Dendritic cell treated with granulocyte-macrophage colony-stimulating factor and Interleukin-4, amounts not matched to agents 40 ng/mL and 50 ng/mL, for 4 days (primary cell): ENCODE data around the gene FCN1.
A peak's percentile ranks its signal among the peaks of the same experiment; 100 is the strongest.

ENCODE experiments used
- H3K27ac Mint-ChIP-seq: one replicate; pipeline ENCODE4 v1.8.0; 2022; ENCODE audit warnings: mild to moderate bottlenecking, mixed read lengths
- H3K27me3 Mint-ChIP-seq: one replicate; pipeline ENCODE4 v1.8.0; 2022; ENCODE audit warnings: mild to moderate bottlenecking, mixed read lengths
- H3K36me3 Mint-ChIP-seq: one replicate; pipeline ENCODE4 v1.8.0; 2022; ENCODE audit warnings: low read depth, mixed read lengths
- H3K4me1 Mint-ChIP-seq: one replicate; pipeline ENCODE4 v1.8.0; 2022; ENCODE audit warnings: low read depth, mixed read lengths
- H3K4me3 Mint-ChIP-seq: one replicate; pipeline ENCODE4 v1.8.0; 2022; ENCODE audit warnings: mild to moderate bottlenecking, moderate library complexity, mixed read lengths
- H3K9me3 Mint-ChIP-seq: one replicate; pipeline ENCODE4 v1.8.0; 2022; ENCODE audit warnings: mixed read lengths
- intact Hi-C: fragments of 100-400 bp; cut with micrococcal nuclease; formaldehyde crosslinking; loops from one replicate; pipeline ENCODE4 v1.15.0; 2022

The FCN1 gene

DNA sequence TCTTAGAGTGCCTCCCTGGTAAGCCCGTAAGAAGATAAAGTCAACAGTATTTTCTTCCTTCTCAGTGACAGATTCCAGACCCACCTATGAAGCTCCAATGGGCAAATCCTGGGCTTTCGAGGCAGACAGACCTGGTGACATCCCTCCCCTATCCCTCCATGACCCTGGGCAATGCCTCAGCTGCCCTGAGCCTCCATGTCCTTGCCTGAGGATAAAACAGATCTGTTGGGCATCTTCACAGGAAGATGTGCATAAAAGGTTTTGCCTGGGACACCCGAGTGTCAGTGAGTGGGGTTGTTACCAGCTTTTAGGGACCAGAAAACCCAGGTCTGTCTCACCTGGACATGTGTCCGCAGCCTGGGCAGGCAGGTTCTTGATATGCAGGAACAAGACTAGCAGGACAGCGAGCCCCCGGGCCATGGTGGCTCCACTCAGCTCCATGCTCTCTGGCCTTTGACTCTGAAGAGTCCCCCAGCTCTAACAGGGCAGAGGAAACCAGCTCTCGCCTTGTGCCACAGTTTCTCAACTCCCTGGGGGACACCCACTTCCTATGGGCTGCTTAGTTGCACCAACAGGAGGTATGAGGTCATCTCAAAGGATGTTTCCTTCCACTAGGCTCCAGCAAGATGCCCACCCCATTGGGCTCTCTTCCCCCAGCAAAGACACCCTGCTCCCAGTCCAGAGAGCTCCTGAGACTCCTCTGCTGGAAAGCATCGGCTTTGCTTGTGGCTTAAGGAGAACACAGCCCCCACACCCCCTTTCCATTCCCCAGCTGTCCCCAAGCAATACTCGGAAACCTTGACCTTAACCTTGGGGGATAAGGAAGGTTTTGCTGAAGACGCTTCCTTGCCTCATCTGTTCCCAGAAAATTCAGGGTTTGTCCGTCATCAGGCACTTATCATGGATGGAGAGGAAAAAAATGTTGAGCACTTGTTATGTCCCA, at the start of gene FCN1:
Gene FCN1, minus strand, starts transcription at position 482 of the 943 bp plus-strand sequence. Its CDS starts 41 bp downstream, at position 441.
- Mint-ChIP-seq H3K4me3 (peak within 1 kb of the TSS; percentile 63), H3K9me3 (no peaks in the 10 kb centered on the region), H3K27ac (peak within 1 kb of the TSS; percentile 65), H3K36me3 (peaks cover 8% of the 10 kb centered on the region), H3K4me1 (peaks cover 91% of the 10 kb centered on the region), H3K27me3 (peaks cover 14% of the 10 kb centered on the region)
- intact Hi-C loops, result no loop called here

DNA sequence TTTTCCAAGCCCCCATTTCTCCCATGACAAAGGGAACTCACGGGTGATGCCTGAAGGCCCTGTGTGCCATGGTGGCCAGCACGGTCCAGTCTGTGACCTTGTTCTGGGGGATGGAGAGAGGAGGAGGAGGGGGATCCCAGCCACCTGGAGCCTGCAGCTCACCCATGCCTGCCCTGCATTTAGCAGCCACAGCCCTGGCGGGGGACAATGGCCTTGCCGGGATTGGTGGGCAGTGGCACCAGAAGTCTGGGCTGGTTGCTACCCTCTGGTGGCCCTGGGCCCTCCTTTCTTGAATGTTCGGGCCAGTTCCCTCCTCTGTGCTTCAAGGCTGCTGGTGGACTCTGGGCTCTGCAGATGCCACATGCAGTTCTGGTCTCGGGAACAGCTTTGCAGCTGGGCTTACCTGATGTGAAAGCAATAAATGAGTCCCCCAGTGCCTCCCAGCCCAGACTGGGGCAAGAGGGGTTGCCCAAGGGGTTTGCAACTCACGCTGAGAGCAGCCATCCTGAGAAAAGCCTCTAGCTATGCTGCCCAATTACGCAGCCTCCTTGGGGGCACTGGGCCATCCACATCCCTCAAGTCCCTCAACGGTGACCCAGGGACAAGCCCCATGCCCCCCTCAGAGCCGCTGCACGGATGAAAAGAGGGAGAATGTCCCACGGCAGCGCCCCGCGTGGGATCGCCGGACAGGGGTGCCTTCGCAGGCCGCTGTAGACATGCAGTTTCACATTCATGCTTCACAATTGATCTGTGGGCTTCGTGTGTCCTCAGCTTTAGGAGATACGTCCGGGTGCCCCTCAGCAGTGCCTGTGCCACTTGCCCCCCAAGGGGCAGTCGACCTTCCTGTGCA, 49.2 kb upstream of the FCN1 start:
- H3K9me3 Mint-ChIP-seq, result no peaks in the 10 kb centered on the region
- no peak overlapping the region for H3K4me3 Mint-ChIP-seq
- H3K4me1 Mint-ChIP-seq, result peaks cover 60% of the 10 kb centered on the region
- H3K27me3 Mint-ChIP-seq, result peaks cover 76% of the 10 kb centered on the region
- intact Hi-C loops, result no loop called here
- no peaks in the 10 kb centered on the region for H3K36me3 Mint-ChIP-seq
- H3K27ac Mint-ChIP-seq, result no peak overlapping the region

DNA sequence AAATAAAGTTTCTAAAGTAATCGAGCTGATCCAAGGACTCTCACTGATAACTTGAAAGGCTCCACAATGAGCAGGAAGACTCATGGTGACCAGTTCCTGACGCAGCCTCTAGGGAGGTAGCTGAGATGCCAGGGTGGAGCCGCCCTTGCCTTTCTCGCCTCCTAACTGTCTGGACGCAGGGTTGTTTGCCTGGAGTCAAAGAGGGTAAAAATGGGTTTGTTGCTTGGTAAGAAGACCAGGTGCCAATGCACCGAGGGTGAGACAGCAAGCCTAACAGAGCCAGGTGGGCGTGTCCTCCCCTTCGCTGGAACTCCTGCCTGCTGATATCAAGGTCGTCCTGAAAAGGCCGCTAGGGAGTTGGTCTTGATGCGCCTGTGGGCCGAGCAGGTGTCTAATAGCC, 48.6 kb upstream of the FCN1 start:
- no peaks in the 10 kb centered on the region for H3K36me3 Mint-ChIP-seq
- no peaks in the 10 kb centered on the region for H3K9me3 Mint-ChIP-seq
- H3K27ac Mint-ChIP-seq, result no peak overlapping the region
- intact Hi-C loops, result no loop called here
- no peak overlapping the region for H3K4me3 Mint-ChIP-seq
- peaks cover 60% of the 10 kb centered on the region for H3K4me1 Mint-ChIP-seq
- peaks cover 74% of the 10 kb centered on the region for H3K27me3 Mint-ChIP-seq

DNA sequence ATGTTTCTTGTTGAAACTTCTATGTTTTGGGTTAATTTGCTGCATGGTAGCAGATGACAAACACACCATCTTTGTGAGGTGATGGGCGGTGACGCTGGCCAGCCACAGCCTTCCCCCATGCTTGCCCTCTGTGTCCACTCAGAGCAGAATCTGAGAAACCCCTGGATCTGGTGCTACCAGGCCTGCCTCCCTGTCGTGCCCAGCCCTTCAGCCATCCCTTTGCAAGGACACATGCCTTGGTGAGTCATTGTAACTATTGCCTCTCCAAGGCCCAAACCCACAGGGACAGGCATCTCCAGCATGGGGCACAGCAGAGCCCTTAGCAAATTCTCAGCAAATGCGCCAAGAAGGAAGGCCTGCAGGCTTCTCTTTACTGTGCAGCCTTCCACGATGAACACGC, 48.1 kb upstream of the FCN1 start:
- peaks cover 60% of the 10 kb centered on the region for H3K4me1 Mint-ChIP-seq
- H3K4me3 Mint-ChIP-seq, result no peak overlapping the region
- no peak overlapping the region for H3K27ac Mint-ChIP-seq
- peaks cover 73% of the 10 kb centered on the region for H3K27me3 Mint-ChIP-seq
- intact Hi-C loops, result no loop called here
- H3K36me3 Mint-ChIP-seq, result no peaks in the 10 kb centered on the region
- H3K9me3 Mint-ChIP-seq, result no peaks in the 10 kb centered on the region

DNA sequence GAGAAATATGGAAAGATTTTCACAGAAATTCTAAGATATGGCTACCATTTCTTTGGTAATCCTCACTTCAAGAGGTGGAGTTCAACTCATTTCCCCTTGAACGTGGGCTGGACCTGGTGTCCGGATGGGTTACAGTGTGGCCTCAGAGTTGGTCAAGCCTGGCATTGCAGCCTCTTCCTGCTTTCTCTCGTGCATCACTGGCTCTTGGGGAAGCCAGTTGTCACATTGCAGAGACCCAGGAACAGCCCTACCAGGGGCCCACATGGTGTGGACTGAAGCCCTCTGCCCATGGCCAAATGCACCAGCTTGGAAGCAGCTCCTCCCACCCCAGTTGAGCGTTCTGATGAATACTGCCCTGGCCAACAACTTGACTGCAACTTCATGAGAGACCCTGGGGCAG, 47.7 kb upstream of the FCN1 start:
- H3K27ac Mint-ChIP-seq, result no peak overlapping the region
- H3K9me3 Mint-ChIP-seq, result no peaks in the 10 kb centered on the region
- intact Hi-C loops, result no loop called here
- H3K4me1 Mint-ChIP-seq, result peaks cover 60% of the 10 kb centered on the region
- no peaks in the 10 kb centered on the region for H3K36me3 Mint-ChIP-seq
- no peak overlapping the region for H3K4me3 Mint-ChIP-seq
- H3K27me3 Mint-ChIP-seq, result peaks cover 72% of the 10 kb centered on the region

DNA sequence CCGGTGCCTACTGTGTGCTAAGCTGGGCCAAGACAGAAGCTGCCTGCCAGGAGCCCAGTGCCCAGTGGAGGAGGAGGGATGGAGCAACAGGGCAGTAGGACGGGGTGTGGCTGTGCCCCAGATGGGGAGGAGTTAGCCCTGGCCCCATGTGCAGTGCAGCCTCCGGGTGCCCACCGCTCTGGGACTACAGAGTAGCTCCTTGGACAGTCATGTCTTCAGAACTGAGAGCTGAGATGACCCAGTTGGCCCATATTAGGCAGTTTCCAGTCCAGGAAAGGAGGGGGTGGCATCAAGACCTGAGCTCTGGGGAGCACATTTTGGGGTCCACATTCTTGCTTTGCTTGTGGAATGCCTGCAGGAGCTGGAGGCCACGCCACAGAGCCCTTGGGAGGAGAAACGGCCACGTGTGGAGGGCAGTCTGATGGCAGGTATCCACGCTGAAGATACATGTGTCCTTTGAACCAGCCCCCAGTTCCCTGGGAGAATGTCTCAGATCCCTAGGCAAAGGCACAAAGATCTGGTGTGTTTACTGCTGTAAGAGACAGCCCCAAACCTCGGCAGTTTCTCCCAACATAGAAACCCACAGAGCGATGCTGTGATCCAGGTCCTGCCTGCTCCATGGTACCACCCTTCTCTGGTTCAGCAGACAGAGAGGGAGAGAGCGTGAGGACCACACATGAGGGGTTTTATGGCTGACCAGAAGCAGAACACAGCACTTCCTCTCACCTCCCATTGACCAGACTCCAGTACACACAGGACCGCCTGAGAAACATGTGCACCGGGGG, 46.8 kb upstream of the FCN1 start:
- intact Hi-C loops, result no loop called here
- H3K36me3 Mint-ChIP-seq, result no peaks in the 10 kb centered on the region

DNA sequence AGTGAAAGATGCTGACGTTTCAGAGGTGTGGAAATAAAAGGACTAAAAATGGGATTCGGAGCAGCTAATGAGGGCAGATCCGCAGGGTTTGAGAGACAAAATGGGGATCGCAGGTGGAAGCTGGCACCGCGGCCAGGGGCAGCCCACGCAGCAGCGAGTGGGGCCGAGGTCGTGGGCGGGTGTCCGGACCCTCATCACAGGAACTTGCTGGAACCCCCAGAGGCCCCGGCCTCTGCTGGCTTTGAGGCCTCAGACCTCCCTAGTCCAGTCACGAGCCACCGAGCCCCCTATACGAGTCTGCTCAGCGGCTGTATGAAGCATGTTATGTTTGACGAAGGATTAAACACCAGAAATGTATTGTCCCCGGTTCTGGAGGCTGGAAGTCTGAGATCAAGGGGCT, 45.8 kb upstream of the FCN1 start:
- intact Hi-C loops, result no loop called here
- Mint-ChIP-seq H3K4me3 (no peak overlapping the region), H3K9me3 (no peaks in the 10 kb centered on the region)

More for the DNA sequence above, 46.8 kb upstream of the FCN1 start:
- H3K27ac Mint-ChIP-seq, result no peak overlapping the region
- peaks cover 60% of the 10 kb centered on the region for H3K4me1 Mint-ChIP-seq
- peaks cover 64% of the 10 kb centered on the region for H3K27me3 Mint-ChIP-seq
- no peak overlapping the region for H3K4me3 Mint-ChIP-seq
- no peaks in the 10 kb centered on the region for H3K9me3 Mint-ChIP-seq

DNA sequence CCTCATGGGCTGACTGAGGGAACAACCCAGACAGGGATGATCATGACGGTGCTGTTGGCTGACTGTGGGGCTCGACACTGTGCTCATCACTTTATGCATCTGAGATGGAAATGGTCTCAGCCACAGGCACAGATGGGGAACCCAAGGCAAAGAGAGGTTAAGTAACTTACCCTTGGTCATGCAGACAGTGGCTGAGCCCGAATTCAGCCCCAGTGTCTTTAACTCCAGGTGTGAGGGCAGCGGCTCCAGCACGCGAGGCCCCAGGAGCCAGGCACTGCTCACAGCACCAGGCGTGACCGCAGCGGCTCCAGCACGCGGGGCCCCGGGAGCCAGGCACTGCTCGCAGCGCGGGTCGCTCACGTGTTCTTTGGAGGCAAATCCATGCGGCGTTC, 45.3 kb upstream of the FCN1 start:
- H3K4me3 Mint-ChIP-seq, result no peak overlapping the region
- no peaks in the 10 kb centered on the region for H3K36me3 Mint-ChIP-seq
- intact Hi-C loops, result no loop called here
- H3K27me3 Mint-ChIP-seq, result peaks cover 50% of the 10 kb centered on the region
- peaks cover 51% of the 10 kb centered on the region for H3K4me1 Mint-ChIP-seq
- H3K27ac Mint-ChIP-seq, result no peak overlapping the region
- H3K9me3 Mint-ChIP-seq, result no peaks in the 10 kb centered on the region

More for the DNA sequence above, 45.8 kb upstream of the FCN1 start:
- Mint-ChIP-seq H3K36me3 (no peaks in the 10 kb centered on the region), H3K4me1 (peaks cover 57% of the 10 kb centered on the region), H3K27me3 (peaks cover 56% of the 10 kb centered on the region), H3K27ac (no peak overlapping the region)

DNA sequence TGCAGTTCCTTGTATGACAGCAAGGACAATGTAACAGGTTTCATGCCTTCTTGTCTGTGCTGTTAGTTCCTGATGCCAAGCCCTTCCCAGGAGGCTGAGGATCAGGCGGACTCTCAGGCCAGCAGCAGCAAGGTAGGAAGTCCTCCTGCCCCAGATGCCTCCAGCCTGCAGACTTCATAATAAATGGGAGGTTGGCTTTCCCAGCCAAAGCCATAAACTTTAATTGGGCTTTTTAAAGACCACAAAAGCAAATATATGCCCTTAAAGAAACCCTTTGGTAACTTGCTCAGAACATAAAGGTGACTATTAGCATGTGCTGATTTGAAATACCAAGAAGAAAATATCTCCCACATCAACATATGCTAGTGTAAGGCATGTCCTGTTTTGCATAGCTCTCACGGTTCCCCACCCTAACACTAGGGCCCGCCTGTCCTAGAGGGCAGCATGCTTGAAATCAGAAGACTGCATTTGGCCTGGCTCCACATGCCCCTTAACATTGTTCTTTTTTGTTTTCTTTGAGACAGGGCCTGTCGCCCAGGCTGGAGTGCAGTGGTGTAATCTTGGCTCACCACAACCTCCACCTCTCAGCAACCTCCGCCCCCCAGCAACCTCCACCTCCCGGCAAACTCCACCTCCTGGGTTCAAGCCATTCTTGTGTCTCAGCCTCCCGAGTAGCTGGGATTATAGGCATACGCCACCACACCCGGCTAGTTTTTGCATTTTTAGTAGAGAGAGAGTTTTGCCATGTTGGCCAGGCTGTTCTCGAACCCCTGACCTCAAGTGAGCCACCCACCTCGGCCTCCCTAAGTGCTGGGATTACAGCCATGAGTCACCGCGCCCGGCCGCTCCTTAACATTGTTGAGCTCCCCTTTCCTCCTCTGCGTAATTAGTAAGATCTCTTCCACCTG, 44.6 kb upstream of the FCN1 start:
- Mint-ChIP-seq H3K9me3 (no peaks in the 10 kb centered on the region), H3K27ac (no peak overlapping the region), H3K4me3 (no peak overlapping the region), H3K36me3 (no peaks in the 10 kb centered on the region), H3K4me1 (peaks cover 45% of the 10 kb centered on the region), H3K27me3 (peaks cover 44% of the 10 kb centered on the region)
- intact Hi-C loops, result no loop called here

DNA sequence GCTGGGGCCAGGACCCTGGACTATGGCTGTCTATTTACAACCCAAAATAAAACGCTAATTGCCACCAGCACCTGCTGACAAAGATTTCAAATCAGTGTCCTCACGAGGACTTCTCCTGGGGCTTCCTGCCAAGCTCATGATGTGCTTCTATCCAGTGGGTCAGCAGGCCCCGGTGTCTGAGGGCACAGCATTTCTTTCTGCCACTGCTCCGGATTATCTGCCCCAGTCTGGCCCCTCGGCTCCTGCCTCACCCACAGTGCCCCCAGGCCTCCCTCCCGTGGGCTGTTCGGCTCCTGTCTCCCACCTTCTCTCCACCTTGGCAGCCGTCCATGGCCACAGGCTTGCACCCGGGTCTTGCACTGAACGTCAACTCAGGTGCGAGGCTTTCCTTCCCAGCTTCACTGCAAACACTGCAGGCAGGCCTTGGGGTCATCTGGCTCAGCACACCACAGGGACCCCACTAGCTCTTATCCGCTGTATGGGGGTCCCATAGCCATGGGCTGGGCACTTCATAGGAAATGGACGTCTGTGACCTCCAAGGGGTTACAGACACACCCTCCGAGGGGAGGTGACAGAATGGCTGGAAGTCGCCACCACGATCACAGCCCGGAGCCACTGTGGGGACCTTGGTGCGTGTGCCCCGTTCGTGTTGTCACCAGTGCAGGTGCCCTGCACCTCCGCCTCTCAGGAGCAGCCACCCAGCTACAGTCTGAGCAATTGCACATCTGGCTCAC, 43.8 kb upstream of the FCN1 start:
- no peaks in the 10 kb centered on the region for H3K36me3 Mint-ChIP-seq
- no peaks in the 10 kb centered on the region for H3K9me3 Mint-ChIP-seq
- peaks cover 36% of the 10 kb centered on the region for H3K4me1 Mint-ChIP-seq
- peaks cover 37% of the 10 kb centered on the region for H3K27me3 Mint-ChIP-seq
- H3K27ac Mint-ChIP-seq, result no peak overlapping the region
- intact Hi-C loops, result no loop called here
- H3K4me3 Mint-ChIP-seq, result no peak overlapping the region

DNA sequence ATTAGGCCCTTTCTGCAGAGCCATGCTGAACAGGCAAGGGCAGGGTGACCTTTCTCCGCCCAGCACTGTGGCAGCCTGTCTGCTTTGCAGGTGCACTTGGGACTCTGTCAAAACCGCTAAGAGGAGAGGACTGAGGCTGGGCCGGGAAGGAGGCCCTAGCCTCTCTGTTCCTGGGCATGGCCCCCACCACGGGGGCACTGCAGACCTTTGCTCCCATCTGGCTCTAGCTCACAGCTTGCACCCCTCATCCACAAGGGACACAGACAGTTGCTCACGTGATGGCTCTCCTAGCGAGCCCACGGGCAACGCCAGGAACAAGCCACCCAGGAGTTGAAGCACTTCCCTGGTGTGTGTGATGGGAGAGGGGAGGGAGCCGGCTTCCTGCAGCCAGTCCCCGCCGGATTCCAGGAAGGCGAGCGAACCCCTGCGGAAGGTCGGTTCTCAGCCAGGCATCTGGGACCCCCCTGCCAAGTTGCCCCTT, 43.0 kb upstream of the FCN1 start:
- peaks cover 35% of the 10 kb centered on the region for H3K27me3 Mint-ChIP-seq
- no peak overlapping the region for H3K4me3 Mint-ChIP-seq
- no peaks in the 10 kb centered on the region for H3K9me3 Mint-ChIP-seq
- intact Hi-C loops, result no loop called here
- no peak overlapping the region for H3K27ac Mint-ChIP-seq
- peaks cover 29% of the 10 kb centered on the region for H3K4me1 Mint-ChIP-seq
- no peaks in the 10 kb centered on the region for H3K36me3 Mint-ChIP-seq

DNA sequence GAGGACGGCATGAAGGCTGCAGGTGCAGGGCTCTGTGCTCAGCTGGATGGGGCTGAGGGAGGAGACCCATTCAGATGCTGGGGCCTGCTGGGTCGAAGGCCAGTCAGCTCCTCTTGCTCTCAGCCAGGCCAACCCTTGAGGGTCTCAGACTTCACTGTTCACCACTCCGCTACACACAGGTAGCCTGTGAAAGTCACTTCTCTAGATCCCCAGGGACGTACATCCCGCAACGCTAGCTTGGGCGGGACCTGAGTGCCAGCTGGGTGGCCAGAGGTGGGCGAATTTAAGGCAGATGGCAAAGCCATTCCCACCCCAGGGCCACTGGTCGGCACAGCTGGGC, 42.2 kb upstream of the FCN1 start:
- Mint-ChIP-seq H3K36me3 (no peaks in the 10 kb centered on the region), H3K9me3 (no peaks in the 10 kb centered on the region), H3K27me3 (peaks cover 36% of the 10 kb centered on the region), H3K27ac (no peak overlapping the region), H3K4me3 (no peak overlapping the region), H3K4me1 (peaks cover 24% of the 10 kb centered on the region)
- intact Hi-C loops, result no loop called here
